ENCODE measurements around the gene PRRG1.

Gene PRRG1

GRCh38 chrX:37504991-37505390 is 155.8 kb downstream of the PRRG1 start:
- Mint-ChIP-seq H3K4me1 (ENCODE audit: low read depth) (no peaks in the 10 kb centered on the region), H3K27me3 (no peaks in the 10 kb centered on the region), H3K9me3 (no peaks in the 10 kb centered on the region), H3K27ac (no peak overlapping the region), H3K36me3 (ENCODE audit: low read depth) (no peaks in the 10 kb centered on the region), H3K4me3 (no peak overlapping the region)
- intact Hi-C loops (cut with micrococcal nuclease), result no loop called here

Data from dendritic cell treated with granulocyte-macrophage colony-stimulating factor and Interleukin-4, amounts not matched to agents 40 ng/mL and 50 ng/mL, for 4 days (primary cell).